SU-DHL-6 (cell line): Measurements from ENCODE around the gene NGF.

Experiments used
- H2AFZ ChIP-seq: fragments of 200-600 bp; sonication (generic); 2 replicates; pipeline ENCODE4 v1.6.1; 2014; ENCODE audit warnings: low read depth, mild to moderate bottlenecking, moderate library complexity, mixed read lengths, antibody characterized with exemption, low read length; ENCODE audit not compliant: severe bottlenecking
- H3F3A ChIP-seq: fragments of 200-600 bp; shearing (Covaris generic); 2 replicates; pipeline ENCODE4 v1.6.0; 2016; ENCODE audit warnings: antibody characterized with exemption, mild to moderate bottlenecking; ENCODE audit not compliant: insufficient read depth
- H3K27ac ChIP-seq: fragments of 200-600 bp; sonication (generic); 2 replicates; pipeline ENCODE4 v1.5.1; 2016; ENCODE audit warnings: low read depth, mild to moderate bottlenecking, low read length, moderate library complexity, mixed read lengths
- H3K27me3 ChIP-seq: fragments of 200-600 bp; sonication (generic), shearing (Covaris generic); 2 replicates; pipeline ENCODE4 v1.6.0; 2014; ENCODE audit warnings: mild to moderate bottlenecking, low read length
- H3K36me3 ChIP-seq: fragments of 200-600 bp; sonication (generic); 2 replicates; pipeline ENCODE4 v1.6.1; 2014; ENCODE audit warnings: mild to moderate bottlenecking, low read length, mixed read lengths
- H3K4me2 ChIP-seq: fragments of 300-600, 200-600 bp; shearing (Covaris generic), sonication (generic); 2 replicates; pipeline ENCODE4 v1.6.0; 2014; ENCODE audit warnings: low read length, low read depth, mild to moderate bottlenecking; ENCODE audit not compliant: poor library complexity, severe bottlenecking
- H3K4me3 ChIP-seq: fragments of 200-600 bp; sonication (generic); 2 replicates; pipeline ENCODE4 v1.5.1; 2014; ENCODE audit warnings: antibody characterized with exemption, low read length, mild to moderate bottlenecking, mixed read lengths; ENCODE audit not compliant: insufficient read depth, poor library complexity, severe bottlenecking
- H3K79me2 ChIP-seq: fragments of 200-600 bp; sonication (generic); 2 replicates; pipeline ENCODE4 v1.6.1; 2014; ENCODE audit warnings: mild to moderate bottlenecking, low read length, moderate library complexity; ENCODE audit not compliant: insufficient read depth
- H3K9ac ChIP-seq: fragments of 200-600 bp; sonication (generic); 2 replicates; pipeline ENCODE4 v1.7.0; 2014; ENCODE audit warnings: mild to moderate bottlenecking, low read length
- H3K9me2 ChIP-seq: fragments of 200-600 bp; sonication (generic); replicated peaks from 2 replicates; pipeline ENCODE4 v1.6.1; 2014; ENCODE audit warnings: low read length; ENCODE audit not compliant: insufficient read depth
- H3K9me3 ChIP-seq: fragments of 200-600 bp; sonication (generic); 2 replicates; pipeline ENCODE4 v1.6.1; 2014; ENCODE audit warnings: low read length, mixed read lengths; ENCODE audit not compliant: insufficient read depth
- H4K20me1 ChIP-seq: fragments of 200-600 bp; sonication (generic); 2 replicates; pipeline ENCODE4 v1.6.1; 2014; ENCODE audit warnings: low read depth, mild to moderate bottlenecking, antibody characterized with exemption, low read length, moderate library complexity, mixed read lengths
- EZH2phosphoT487 ChIP-seq: fragments of 200-600 bp; sonication (generic), shearing (Covaris generic); conservative IDR thresholded peaks from 2 replicates; pipeline ENCODE4 v1.6.1; 2018; ENCODE audit warnings: mild to moderate bottlenecking, antibody characterized with exemption, low read length, moderate library complexity, mixed read lengths
- TF ChIP-seq, protein P1 (sequence below): fragments of 200-600 bp; sonication (generic); IDR thresholded peaks from one replicate; pipeline ENCODE4 v1.5.1; 2017; ENCODE audit warnings: antibody characterized with exemption, mild to moderate bottlenecking, low read length, moderate library complexity; ENCODE audit not compliant: insufficient read depth, poor library complexity, severe bottlenecking

NGF gene

DNA sequence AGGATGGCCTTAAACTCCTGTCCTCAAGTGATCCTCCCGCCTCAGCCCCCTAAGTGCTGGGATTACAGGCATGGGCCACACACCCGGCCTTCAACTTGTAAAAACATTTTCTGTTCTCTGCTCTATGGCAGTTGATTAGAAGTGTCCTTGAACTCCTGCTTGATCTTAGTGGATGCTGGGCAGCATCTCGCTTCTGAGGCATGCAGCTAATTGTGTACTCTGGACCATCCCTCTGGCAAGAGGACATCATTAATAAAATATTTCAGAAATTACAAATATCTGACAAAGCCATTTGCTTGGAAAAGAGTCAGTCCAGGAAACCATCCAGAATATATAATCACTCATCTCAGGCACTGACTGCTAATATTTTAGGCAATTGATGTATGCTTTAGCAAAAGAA, 8.1 kb downstream of the NGF start:
- Histone ChIP-seq H2AFZ (no peak overlapping the region), H3K36me3 (no peaks in the 10 kb centered on the region), H3K27ac (no peak overlapping the region), H3K79me2 (no peaks in the 10 kb centered on the region), H3K9me2 (no peaks in the 10 kb centered on the region), H3K4me3 (no peak overlapping the region), H4K20me1 (no peaks in the 10 kb centered on the region), H3K4me2 (no peak overlapping the region), H3K9ac (no peak overlapping the region), H3K27me3 (no peaks in the 10 kb centered on the region), H3F3A (no peaks in the 10 kb centered on the region), H3K9me3 (no peaks in the 10 kb centered on the region)
- TF ChIP-seq, protein P1, sequence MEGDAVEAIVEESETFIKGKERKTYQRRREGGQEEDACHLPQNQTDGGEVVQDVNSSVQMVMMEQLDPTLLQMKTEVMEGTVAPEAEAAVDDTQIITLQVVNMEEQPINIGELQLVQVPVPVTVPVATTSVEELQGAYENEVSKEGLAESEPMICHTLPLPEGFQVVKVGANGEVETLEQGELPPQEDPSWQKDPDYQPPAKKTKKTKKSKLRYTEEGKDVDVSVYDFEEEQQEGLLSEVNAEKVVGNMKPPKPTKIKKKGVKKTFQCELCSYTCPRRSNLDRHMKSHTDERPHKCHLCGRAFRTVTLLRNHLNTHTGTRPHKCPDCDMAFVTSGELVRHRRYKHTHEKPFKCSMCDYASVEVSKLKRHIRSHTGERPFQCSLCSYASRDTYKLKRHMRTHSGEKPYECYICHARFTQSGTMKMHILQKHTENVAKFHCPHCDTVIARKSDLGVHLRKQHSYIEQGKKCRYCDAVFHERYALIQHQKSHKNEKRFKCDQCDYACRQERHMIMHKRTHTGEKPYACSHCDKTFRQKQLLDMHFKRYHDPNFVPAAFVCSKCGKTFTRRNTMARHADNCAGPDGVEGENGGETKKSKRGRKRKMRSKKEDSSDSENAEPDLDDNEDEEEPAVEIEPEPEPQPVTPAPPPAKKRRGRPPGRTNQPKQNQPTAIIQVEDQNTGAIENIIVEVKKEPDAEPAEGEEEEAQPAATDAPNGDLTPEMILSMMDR: no peak
- no peak for TF ChIP-seq EZH2phosphoT487

DNA sequence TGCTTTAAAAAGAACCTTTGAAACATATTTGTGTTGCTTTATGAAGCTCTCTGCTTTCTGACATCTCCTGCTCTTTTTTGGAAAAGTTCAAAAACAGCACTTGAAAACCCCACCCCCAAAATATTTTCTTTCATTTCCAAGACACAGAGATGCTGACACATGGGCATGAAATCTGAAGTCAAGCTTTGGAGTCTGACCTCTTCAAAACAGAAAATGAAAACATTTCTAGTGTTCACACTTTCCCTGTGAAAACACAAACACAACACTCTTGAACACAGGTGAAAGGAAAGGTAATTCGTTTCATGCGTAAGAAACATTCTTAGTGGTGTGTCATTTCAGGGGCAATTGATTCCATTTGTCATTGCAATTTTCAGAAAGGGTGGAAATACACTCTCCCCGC, 10.8 kb downstream of the NGF start:
- Histone ChIP-seq H3K9ac (no peak overlapping the region), H3K4me2 (no peak overlapping the region), H2AFZ (no peak overlapping the region), H3K9me3 (no peaks in the 10 kb centered on the region), H3K27ac (no peak overlapping the region), H4K20me1 (no peaks in the 10 kb centered on the region), H3F3A (no peaks in the 10 kb centered on the region), H3K4me3 (no peak overlapping the region), H3K9me2 (no peaks in the 10 kb centered on the region), H3K36me3 (no peaks in the 10 kb centered on the region), H3K27me3 (no peaks in the 10 kb centered on the region), H3K79me2 (no peaks in the 10 kb centered on the region)
- no peak for TF ChIP-seq EZH2phosphoT487
- TF ChIP-seq, protein P1: no peak

DNA sequence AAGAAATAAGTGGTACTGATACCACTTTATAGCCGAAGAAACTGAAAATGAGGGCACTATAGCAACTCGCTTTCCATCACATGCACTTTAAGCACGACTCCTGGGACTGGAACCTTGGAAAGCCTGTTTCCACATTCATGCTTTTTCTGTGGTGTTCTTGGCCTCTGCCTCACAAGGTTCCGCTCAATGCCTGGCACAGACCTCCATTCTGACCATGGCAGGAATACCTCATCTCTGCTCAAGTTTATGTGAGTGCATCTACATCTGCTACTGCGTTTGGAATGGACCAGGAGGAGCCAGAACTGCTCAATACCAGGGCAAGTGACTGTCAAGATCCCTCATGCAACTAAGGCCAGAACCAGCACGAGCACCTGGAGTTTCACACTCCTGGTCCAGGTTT, 11.6 kb downstream of the NGF start:
- no peak overlapping the region for H3K9ac ChIP-seq
- H3K9me2 ChIP-seq: no peaks in the 10 kb centered on the region
- no peaks in the 10 kb centered on the region for H3K9me3 ChIP-seq
- no peaks in the 10 kb centered on the region for H3K27me3 ChIP-seq
- no peak overlapping the region for H3K4me2 ChIP-seq
- H3K27ac ChIP-seq: no peak overlapping the region
- no peak overlapping the region for H3K4me3 ChIP-seq
- no peak overlapping the region for H2AFZ ChIP-seq
- no peaks in the 10 kb centered on the region for H3K36me3 ChIP-seq
- H3F3A ChIP-seq: no peaks in the 10 kb centered on the region
- H4K20me1 ChIP-seq: no peaks in the 10 kb centered on the region
- H3K79me2 ChIP-seq: no peaks in the 10 kb centered on the region
- TF ChIP-seq, protein P1: no peak
- TF ChIP-seq EZH2phosphoT487: no peak

DNA sequence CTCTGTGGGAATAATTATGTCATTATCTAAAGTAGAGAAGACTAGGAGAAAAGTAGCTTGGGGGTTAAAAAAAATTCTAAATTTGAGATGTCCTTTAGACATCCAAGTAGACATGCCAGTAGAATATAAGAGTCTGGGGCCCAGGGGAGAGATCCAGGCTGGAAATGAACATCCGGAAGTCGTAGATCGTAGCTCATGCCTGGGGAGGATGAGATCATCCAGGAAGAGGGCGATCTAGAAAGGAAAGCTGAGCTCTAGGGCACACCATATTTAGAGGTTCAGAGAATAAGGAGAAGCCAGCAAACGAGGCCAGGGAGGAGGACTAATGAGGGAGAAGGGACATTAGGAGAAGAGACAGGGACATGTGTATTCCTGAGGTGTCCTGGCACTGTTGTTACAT, 12.2 kb downstream of the NGF start:
- Histone ChIP-seq H3K27me3 (no peaks in the 10 kb centered on the region), H3K79me2 (no peaks in the 10 kb centered on the region)
- TF ChIP-seq, protein P1: no peak
- no peak for TF ChIP-seq EZH2phosphoT487

More for the DNA sequence above, 12.2 kb downstream of the NGF start:
- no peak overlapping the region for H3K4me3 ChIP-seq
- H2AFZ ChIP-seq: no peak overlapping the region
- H3K9ac ChIP-seq: no peak overlapping the region
- H3K4me2 ChIP-seq: no peak overlapping the region
- no peaks in the 10 kb centered on the region for H3F3A ChIP-seq
- H4K20me1 ChIP-seq: no peaks in the 10 kb centered on the region
- no peaks in the 10 kb centered on the region for H3K9me3 ChIP-seq
- no peaks in the 10 kb centered on the region for H3K9me2 ChIP-seq
- no peak overlapping the region for H3K27ac ChIP-seq
- no peaks in the 10 kb centered on the region for H3K36me3 ChIP-seq
